Thoracic aorta (tissue), 2 donors: ENCODE measurements around the gene ANKRD17. TPM values are rescaled to one million over a fixed set of nuclear protein-coding genes. Genes with fewer than 3 reads are reported as not detected.

Source experiments
- ATAC-seq: fragments of 150-250 bp; one replicate; pipeline ENCODE4 v1.8.0; 2017; ENCODE audit warnings: low read depth; ENCODE audit not compliant: insufficient number of reproducible peaks, low FRiP score
- DNase-seq: peaks from one replicate; pipeline ENCODE4 v3.0.0-alpha.2; 2020; ENCODE audit warnings: low spot score
- H3K27ac ChIP-seq, 2 donors: fragments of 200-600 bp; sonication (generic); 1 replicate in 1 of 2; 2 replicates in 1 of 2; pipeline ENCODE4 v1.5.1; 2016; ENCODE audit warnings: mild to moderate bottlenecking in 2 of 2, moderate library complexity in 2 of 2
- H3K27me3 ChIP-seq: fragments of 200-600 bp; sonication (generic); replicated peaks from 2 replicates; pipeline ENCODE4 v1.6.0; 2016; ENCODE audit warnings: mild to moderate bottlenecking; ENCODE audit not compliant: insufficient read depth
- H3K36me3 ChIP-seq: fragments of 200-600 bp; sonication (generic); one replicate; pipeline ENCODE4 v1.5.1; 2016
- H3K4me1 ChIP-seq, 2 donors: fragments of 200-600 bp; sonication (generic); 1 replicate in 1 of 2; 2 replicates in 1 of 2; pipeline versions ENCODE4 v1.5.1 to v1.6.0; 2016; ENCODE audit warnings: low read depth in 2 of 2, mild to moderate bottlenecking in 1 of 2; ENCODE audit not compliant: control insufficient read depth in 1 of 2
- H3K4me3 ChIP-seq: fragments of 200-600 bp; sonication (generic); 2 replicates; pipeline ENCODE4 v1.5.1; 2016; ENCODE audit warnings: mild to moderate bottlenecking
- H3K9me3 ChIP-seq: fragments of 200-600 bp; sonication (generic); 2 replicates; pipeline ENCODE4 v1.5.1; 2016
- CTCF ChIP-seq: fragments of 200-600 bp; sonication (generic); IDR thresholded peaks from one replicate; pipeline ENCODE4 v1.5.1; 2019; ENCODE audit warnings: antibody characterized with exemption
- total RNA-seq, 2 donors: library from RNA; depleted of rRNA; stranded (reverse); fragments of >200 nt; gene quantifications; one replicate each; pipeline versions ENCODE4 v1.1.0 to v1.2.3, GENCODE V29; 2016

The ANKRD17 gene
- total RNA-seq, 2 donors from 2014 or later, result 49.3 to 58.8 TPM

- no peaks in the 10 kb centered on the region for H3K9me3 ChIP-seq
- no peak overlapping the region for H3K27ac ChIP-seq
- no peak for TF ChIP-seq CTCF
- H3K4me1 ChIP-seq, result peaks cover 33 to 51% of the 10 kb centered on the region in 2 donors
- ATAC-seq (no peak), DNase-seq (no peak)
- no peak overlapping the region for H3K4me3 ChIP-seq
- no peaks in the 10 kb centered on the region for H3K36me3 ChIP-seq
- H3K27me3 ChIP-seq, result no peaks in the 10 kb centered on the region
Observed at GRCh38 chr4:73252001-73252400, 6.6 kb downstream of the ANKRD17 start.

- Histone ChIP-seq H3K9me3 (no peaks in the 10 kb centered on the region), H3K27me3 (no peaks in the 10 kb centered on the region), H3K36me3 (no peaks in the 10 kb centered on the region), H3K27ac (no peak overlapping the region), H3K4me1 (peaks cover 30 to 46% of the 10 kb centered on the region in 2 donors), H3K4me3 (no peak overlapping the region)
- ATAC-seq (no peak), DNase-seq (no peak)
- TF ChIP-seq CTCF, result no peak
Observed at GRCh38 chr4:73251384-73251783, 7.2 kb downstream of the ANKRD17 start.

- Histone ChIP-seq H3K27me3 (no peaks in the 10 kb centered on the region), H3K4me1 (peaks cover 29 to 44% of the 10 kb centered on the region in 2 donors), H3K9me3 (no peaks in the 10 kb centered on the region), H3K36me3 (no peaks in the 10 kb centered on the region), H3K27ac (no peak overlapping the region), H3K4me3 (no peak overlapping the region)
- no peak for TF ChIP-seq CTCF
- ATAC-seq (no peak), DNase-seq (no peak)
Observed at GRCh38 chr4:73250642-73251041, 8.0 kb downstream of the ANKRD17 start.

GRCh38 chr4:73248821-73249220, 9.8 kb downstream of the ANKRD17 start:
- Histone ChIP-seq H3K9me3 (no peaks in the 10 kb centered on the region), H3K4me1 (peaks cover 24 to 26% of the 10 kb centered on the region in 2 donors), H3K4me3 (no peak overlapping the region), H3K36me3 (no peaks in the 10 kb centered on the region), H3K27ac (no peak overlapping the region), H3K27me3 (no peaks in the 10 kb centered on the region)
- TF ChIP-seq CTCF, result no peak
- ATAC-seq, result no peak
- DNase-seq, result no peak

- Histone ChIP-seq H3K27ac (no peak overlapping the region), H3K4me3 (no peak overlapping the region), H3K27me3 (no peaks in the 10 kb centered on the region), H3K36me3 (no peaks in the 10 kb centered on the region), H3K9me3 (no peaks in the 10 kb centered on the region), H3K4me1 (peaks cover 22 to 24% of the 10 kb centered on the region in 2 donors)
- ATAC-seq (no peak), DNase-seq (no peak)
- TF ChIP-seq CTCF, result no peak
Observed at GRCh38 chr4:73248416-73248815, 10.2 kb downstream of the ANKRD17 start.
